ENCODE measurements around the gene PRDM10.

The PRDM10 gene

GRCh38 chr11:129861702-129862522 lies 140.7 kb downstream of the PRDM10 start:
- H3K9me3 ChIP-seq (ENCODE audit: insufficient read depth, low read depth, low read length): no peaks in the 10 kb centered on the region

GRCh38 chr11:129856036-129856435 lies 146.6 kb downstream of the PRDM10 start:
- H3K27me3 ChIP-seq (ENCODE audit: insufficient read depth, low read length): no peaks in the 10 kb centered on the region
- no peaks in the 10 kb centered on the region for H3K9me3 ChIP-seq (ENCODE audit: insufficient read depth, low read depth, low read length)
- H3K27ac ChIP-seq (ENCODE audit: low read depth, low read length): no peak overlapping the region
- 88% methylated on average over 8 of the region's 8 CpGs for WGBS
- peaks cover 24% of the 10 kb centered on the region for H3K36me3 ChIP-seq (ENCODE audit: insufficient read depth, low read length)
- H3K4me3 ChIP-seq (ENCODE audit: low read length): no peak overlapping the region
- H3K4me1 ChIP-seq (ENCODE audit: insufficient read depth, low read length): no peaks in the 10 kb centered on the region
- H3K9ac ChIP-seq (ENCODE audit: low read depth, low read length): no peak overlapping the region

More at GRCh38 chr11:129861702-129862522, 140.7 kb downstream of the PRDM10 start:
- H3K9ac ChIP-seq (ENCODE audit: low read depth, low read length): peak overlapping the region; percentile 38
- WGBS: 77% methylated on average over 16 of the region's 16 CpGs
- H3K27ac ChIP-seq (ENCODE audit: low read depth, low read length): peak overlapping the region; percentile 57
- peaks cover 66% of the 10 kb centered on the region for H3K36me3 ChIP-seq (ENCODE audit: insufficient read depth, low read length)
- no peak overlapping the region for H3K4me3 ChIP-seq (ENCODE audit: low read length)
- H3K27me3 ChIP-seq (ENCODE audit: insufficient read depth, low read length): no peaks in the 10 kb centered on the region
- peaks cover 7% of the 10 kb centered on the region; the same call in 1 of the 2 replicates for H3K4me1 ChIP-seq (ENCODE audit: insufficient read depth, low read length)

- 90% methylated on average over 11 of the region's 11 CpGs for WGBS
- Histone ChIP-seq H3K27me3 (ENCODE audit: insufficient read depth, low read length) (no peaks in the 10 kb centered on the region), H3K4me3 (ENCODE audit: low read length) (no peak overlapping the region), H3K9ac (ENCODE audit: low read depth, low read length) (no peak overlapping the region), H3K27ac (ENCODE audit: low read depth, low read length) (no peak overlapping the region), H3K4me1 (ENCODE audit: insufficient read depth, low read length) (no peaks in the 10 kb centered on the region), H3K9me3 (ENCODE audit: insufficient read depth, low read depth, low read length) (no peaks in the 10 kb centered on the region), H3K36me3 (ENCODE audit: insufficient read depth, low read length) (peaks cover 14% of the 10 kb centered on the region)
Observed at GRCh38 chr11:129855086-129855485, 147.5 kb downstream of the PRDM10 start.

GRCh38 chr11:129854232-129854805 lies 148.3 kb downstream of the PRDM10 start:
- Histone ChIP-seq H3K4me1 (ENCODE audit: insufficient read depth, low read length) (no peaks in the 10 kb centered on the region), H3K9me3 (ENCODE audit: insufficient read depth, low read depth, low read length) (no peaks in the 10 kb centered on the region), H3K4me3 (ENCODE audit: low read length) (no peak overlapping the region), H3K27ac (ENCODE audit: low read depth, low read length) (no peak overlapping the region), H3K36me3 (ENCODE audit: insufficient read depth, low read length) (peaks cover 8% of the 10 kb centered on the region; the same call in 1 of the 2 replicates), H3K27me3 (ENCODE audit: insufficient read depth, low read length) (no peaks in the 10 kb centered on the region), H3K9ac (ENCODE audit: low read depth, low read length) (no peak overlapping the region)
- WGBS: 94% methylated on average over 7 of the region's 7 CpGs

- Histone ChIP-seq H3K4me3 (ENCODE audit: low read length) (no peak overlapping the region), H3K36me3 (ENCODE audit: insufficient read depth, low read length) (peaks cover 3% of the 10 kb centered on the region; the same call in 1 of the 2 replicates), H3K27me3 (ENCODE audit: insufficient read depth, low read length) (no peaks in the 10 kb centered on the region), H3K27ac (ENCODE audit: low read depth, low read length) (no peak overlapping the region), H3K9me3 (ENCODE audit: insufficient read depth, low read depth, low read length) (no peaks in the 10 kb centered on the region), H3K4me1 (ENCODE audit: insufficient read depth, low read length) (no peaks in the 10 kb centered on the region), H3K9ac (ENCODE audit: low read depth, low read length) (no peak overlapping the region)
- WGBS: 85% methylated on average over 10 of the region's 10 CpGs
Observed at GRCh38 chr11:129853518-129854231, 149.0 kb downstream of the PRDM10 start.

- H3K4me3 ChIP-seq (ENCODE audit: low read length): no peak overlapping the region
- H3K36me3 ChIP-seq (ENCODE audit: insufficient read depth, low read length): no peaks in the 10 kb centered on the region
- 95% methylated on average over 14 of the region's 15 CpGs for WGBS
- H3K27ac ChIP-seq (ENCODE audit: low read depth, low read length): no peak overlapping the region
- no peaks in the 10 kb centered on the region for H3K4me1 ChIP-seq (ENCODE audit: insufficient read depth, low read length)
- H3K9ac ChIP-seq (ENCODE audit: low read depth, low read length): no peak overlapping the region
- H3K9me3 ChIP-seq (ENCODE audit: insufficient read depth, low read depth, low read length): no peaks in the 10 kb centered on the region
- no peaks in the 10 kb centered on the region for H3K27me3 ChIP-seq (ENCODE audit: insufficient read depth, low read length)
Observed at GRCh38 chr11:129852125-129852740, 150.4 kb downstream of the PRDM10 start.

All from HUES64 (cell line).